Measurements from ENCODE around the gene DHX9. TPM values are rescaled to one million over a fixed set of nuclear protein-coding genes. Genes with fewer than 3 reads are reported as not detected.

DHX9 gene
- total RNA-seq = 10 to 100 TPM; 44.7 to 55.5 TPM

- H3K36me3 ChIP-seq = peaks cover 9% of the 10 kb centered on the region
- peak in 1 of 2 donors; percentile 32 for TF ChIP-seq CTCF (IDR thresholded peaks at IDR 0.05)
- peaks cover 0 to 27% of the 10 kb centered on the region in 2 donors for H3K4me1 ChIP-seq
- no peaks in the 10 kb centered on the region for H3K27me3 ChIP-seq
- DNase-seq (ENCODE audit: low spot score) = peak; percentile 92
- H3K4me3 ChIP-seq = peak within 1 kb of the TSS; percentile 69 to 79
- peak within 1 kb of the TSS; percentile 92 to 96 for H3K27ac ChIP-seq
- no peaks in the 10 kb centered on the region for H3K9me3 ChIP-seq
Observed at GRCh38 chr1:182839209-182840066, at the start of gene DHX9. Gene DHX9, plus strand, starts transcription at chr1:182839347. Its CDS starts 3,220 bp downstream, at chr1:182842567.

- no peaks in the 10 kb centered on the region for H3K36me3 ChIP-seq
- H3K4me1 ChIP-seq = peaks cover 0 to 13% of the 10 kb centered on the region in 2 donors
Observed at GRCh38 chr1:182791281-182792179, 47.6 kb upstream of the DHX9 start.

GRCh38 chr1:182794091-182794490, 45.1 kb upstream of the DHX9 start:
- H3K4me3 ChIP-seq = no peak overlapping the region
- no peaks in the 10 kb centered on the region for H3K36me3 ChIP-seq
- no peak for DNase-seq (ENCODE audit: low spot score)
- TF ChIP-seq CTCF (IDR thresholded peaks at IDR 0.05) = no peak
- no peak overlapping the region for H3K27ac ChIP-seq
- no peaks in the 10 kb centered on the region for H3K9me3 ChIP-seq
- peaks cover 0 to 7% of the 10 kb centered on the region in 2 donors for H3K4me1 ChIP-seq
- H3K27me3 ChIP-seq = no peaks in the 10 kb centered on the region

More at GRCh38 chr1:182791281-182792179, 47.6 kb upstream of the DHX9 start:
- H3K27me3 ChIP-seq = no peaks in the 10 kb centered on the region
- no peaks in the 10 kb centered on the region for H3K9me3 ChIP-seq
- TF ChIP-seq CTCF (IDR thresholded peaks at IDR 0.05) = no peak
- no peak overlapping the region for H3K27ac ChIP-seq
- no peak overlapping the region for H3K4me3 ChIP-seq
- no peak for DNase-seq (ENCODE audit: low spot score)

- H3K27ac ChIP-seq = peak overlapping the region; percentile 13 to 37
- no peaks in the 10 kb centered on the region for H3K9me3 ChIP-seq
- no peak for DNase-seq (ENCODE audit: low spot score)
- H3K36me3 ChIP-seq = no peaks in the 10 kb centered on the region
- H3K4me1 ChIP-seq = peaks cover 0 to 6% of the 10 kb centered on the region in 2 donors
- no peak for TF ChIP-seq CTCF (IDR thresholded peaks at IDR 0.05)
- H3K27me3 ChIP-seq = no peaks in the 10 kb centered on the region
- H3K4me3 ChIP-seq = no peak overlapping the region
Observed at GRCh38 chr1:182794676-182795201, 44.4 kb upstream of the DHX9 start.

GRCh38 chr1:182795563-182796228, 43.5 kb upstream of the DHX9 start:
- Histone ChIP-seq H3K36me3 (no peaks in the 10 kb centered on the region), H3K4me1 (no peaks in the 10 kb centered on the region), H3K27ac (no peak overlapping the region), H3K4me3 (no peak overlapping the region), H3K27me3 (no peaks in the 10 kb centered on the region), H3K9me3 (no peaks in the 10 kb centered on the region)
- TF ChIP-seq CTCF (IDR thresholded peaks at IDR 0.05) = no peak
- no peak for DNase-seq (ENCODE audit: low spot score)

Measured in right atrium auricular region (tissue), 2 donors.